ENCODE results near the gene RAP1A. TPM values are rescaled to one million over a fixed set of nuclear protein-coding genes. Genes with fewer than 3 reads are reported as not detected.
A peak's percentile ranks its signal among the peaks of the same experiment; 100 is the strongest.

The RAP1A gene
- total RNA-seq, 1 experiment from 2014 or later = 50.9 TPM

DNA sequence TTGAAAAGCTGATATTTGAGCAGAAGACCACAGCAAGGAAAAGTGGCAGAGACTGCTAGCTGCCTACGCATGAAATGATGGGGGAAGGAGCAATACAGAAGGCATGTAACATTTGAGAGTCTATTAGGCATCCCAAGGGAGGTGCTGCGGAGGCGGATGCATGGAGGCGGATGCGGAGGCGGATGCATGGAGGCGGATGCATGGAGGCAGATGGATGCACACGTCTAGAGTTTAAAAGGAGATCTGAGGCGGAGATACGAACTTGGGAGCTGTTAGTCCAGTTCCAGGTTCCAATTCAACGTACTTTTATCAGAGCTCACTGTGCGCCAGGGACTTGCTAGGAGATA, 135.4 kb downstream of the RAP1A start:
- Histone ChIP-seq H3K27me3 (replicated peaks; ENCODE audit: insufficient read depth, low read depth, low read length, poor library complexity) (no peaks in the 10 kb centered on the region), H3K27ac (ENCODE audit: low read depth, low read length, poor library complexity, severe bottlenecking) (peak overlapping the region; percentile 95), H3K9me3 (ENCODE audit: low read depth, low read length, poor library complexity, severe bottlenecking) (no peaks in the 10 kb centered on the region), H3K4me1 (ENCODE audit: insufficient read depth, low read length, poor library complexity, severe bottlenecking) (peaks cover 7% of the 10 kb centered on the region), H3K36me3 (ENCODE audit: insufficient read depth, low read length, poor library complexity, severe bottlenecking) (peaks cover 16% of the 10 kb centered on the region), H3K4me3 (ENCODE audit: low read depth, low read length, poor library complexity, severe bottlenecking) (peak overlapping the region; percentile 92)
- ChIA-PET CTCF (interaction anchor here (0.5 to 1.1 kb wide), 3 partner anchors 13 to 247 kb away, joined by 3 to 4 read pairs (median 3); partner anchors contain the start of gene INKA2), POLR2A (ENCODE audit: low non-redundant PET) (no interaction called here)
- TF ChIP-seq CTCF (conservative IDR thresholded peaks at IDR 0.05; ENCODE audit: low read depth, low read length) = no peak
- no peak for TF ChIP-seq EZH2 (IDR thresholded peaks at IDR 0.05; ENCODE audit: borderline replicate concordance, low read depth, low read length, poor library complexity, severe bottlenecking)
- DNase-seq (ENCODE audit: low spot score) = peak; percentile 82
- BruUV-seq (replicated peaks) = TSS peak; percentile 77
- intact Hi-C loops (cut with micrococcal nuclease; ENCODE audit: unreplicated experiment) = loop anchor here (1.0 to 5.0 kb wide), 2 partner anchors 15 to 308 kb away; partner anchors contain the start of genes ATP5PB and WDR77

DNA sequence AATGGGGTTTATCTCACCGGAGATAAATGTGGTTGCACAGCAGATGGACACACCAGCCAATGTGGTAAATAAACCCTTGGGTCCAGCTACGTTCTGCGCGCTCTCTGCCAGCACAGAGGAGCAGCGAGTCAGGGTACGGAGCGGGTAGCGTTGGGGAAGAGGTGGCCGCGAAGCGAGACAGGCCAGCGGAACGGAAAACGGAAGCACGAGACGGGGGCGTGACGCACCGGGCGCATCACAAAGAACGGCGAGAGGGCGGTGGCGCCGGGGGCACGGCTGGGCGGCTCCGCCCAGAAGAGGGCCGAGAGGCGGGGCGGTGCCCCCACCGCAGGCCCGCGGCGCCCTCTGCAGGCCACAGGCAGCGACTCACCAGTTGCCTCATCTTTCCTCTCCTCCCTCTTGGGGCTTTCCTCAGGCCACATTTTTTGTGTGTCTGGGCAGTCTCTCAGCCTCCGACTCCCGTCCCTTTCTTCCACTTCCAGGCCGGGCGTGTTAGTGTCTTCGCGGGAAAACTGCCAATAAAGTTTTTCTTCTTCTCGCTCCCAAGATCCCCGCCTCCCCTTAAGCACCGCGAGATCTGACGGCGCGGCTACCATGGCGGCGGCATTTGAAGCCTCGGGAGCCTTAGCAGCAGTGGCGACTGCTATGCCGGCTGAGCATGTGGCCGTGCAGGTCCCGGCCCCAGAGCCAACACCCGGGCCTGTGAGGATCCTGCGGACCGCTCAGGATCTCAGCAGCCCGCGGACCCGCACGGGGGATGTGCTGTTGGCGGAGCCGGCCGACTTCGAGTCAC, 135.9 kb downstream of the RAP1A start, which contains the start of gene DDX20:
TSS of gene DDX20 (plus strand) at position 571 of the 793 bp plus-strand sequence. CDS start at position 595, 24 bp downstream.
- Histone ChIP-seq H3K9me3 (ENCODE audit: low read depth, low read length, poor library complexity, severe bottlenecking) (no peaks in the 10 kb centered on the region), H3K4me1 (ENCODE audit: insufficient read depth, low read length, poor library complexity, severe bottlenecking) (peaks cover 7% of the 10 kb centered on the region), H3K27me3 (replicated peaks; ENCODE audit: insufficient read depth, low read depth, low read length, poor library complexity) (no peaks in the 10 kb centered on the region), H3K27ac (ENCODE audit: low read depth, low read length, poor library complexity, severe bottlenecking) (peak within 1 kb of the TSS; percentile 95), H3K36me3 (ENCODE audit: insufficient read depth, low read length, poor library complexity, severe bottlenecking) (peaks cover 22% of the 10 kb centered on the region), H3K4me3 (ENCODE audit: low read depth, low read length, poor library complexity, severe bottlenecking) (peak within 1 kb of the TSS; percentile 92)
- peak; percentile 98 for DNase-seq (ENCODE audit: low spot score)
- CTCF ChIA-PET = interaction anchor here (0.5 to 1.1 kb wide), 3 partner anchors 12 to 248 kb away, joined by 3 to 4 read pairs (median 3); partner anchors contain the start of gene INKA2
- TF ChIP-seq CTCF (conservative IDR thresholded peaks at IDR 0.05; ENCODE audit: low read depth, low read length) (peak; percentile 83), EZH2 (IDR thresholded peaks at IDR 0.05; ENCODE audit: borderline replicate concordance, low read depth, low read length, poor library complexity, severe bottlenecking) (no peak)
- BruUV-seq (replicated peaks) = no TSS peak
- POLR2A ChIA-PET (ENCODE audit: low non-redundant PET) = no interaction called here
- intact Hi-C loops (cut with micrococcal nuclease; ENCODE audit: unreplicated experiment) = loop anchor here (1.0 to 5.0 kb wide), 2 partner anchors 15 to 308 kb away; partner anchors contain the start of genes ATP5PB and WDR77

- intact Hi-C loops (cut with micrococcal nuclease; ENCODE audit: unreplicated experiment) = loop anchor here (5.0 kb wide), 1 partner anchor 309 kb away; the partner anchor contains the start of genes ATP5PB and WDR77
- Histone ChIP-seq H3K27ac (ENCODE audit: low read depth, low read length, poor library complexity, severe bottlenecking) (peak overlapping the region; percentile 95), H3K4me3 (ENCODE audit: low read depth, low read length, poor library complexity, severe bottlenecking) (peak overlapping the region; percentile 92), H3K9me3 (ENCODE audit: low read depth, low read length, poor library complexity, severe bottlenecking) (no peaks in the 10 kb centered on the region), H3K36me3 (ENCODE audit: insufficient read depth, low read length, poor library complexity, severe bottlenecking) (peaks cover 28% of the 10 kb centered on the region), H3K27me3 (replicated peaks; ENCODE audit: insufficient read depth, low read depth, low read length, poor library complexity) (no peaks in the 10 kb centered on the region), H3K4me1 (ENCODE audit: insufficient read depth, low read length, poor library complexity, severe bottlenecking) (peaks cover 7% of the 10 kb centered on the region)
- no TSS peak for BruUV-seq (replicated peaks)
- DNase-seq (ENCODE audit: low spot score) = peak; percentile 7
- ChIA-PET CTCF (no interaction called here), POLR2A (ENCODE audit: low non-redundant PET) (no interaction called here)
- TF ChIP-seq CTCF (conservative IDR thresholded peaks at IDR 0.05; ENCODE audit: low read depth, low read length) (no peak), EZH2 (IDR thresholded peaks at IDR 0.05; ENCODE audit: borderline replicate concordance, low read depth, low read length, poor library complexity, severe bottlenecking) (no peak)
These were observed 136.5 kb downstream of the RAP1A start for GRCh38 chr1:111756124-111756513.

Data from A673 (cell line).